Left forelimb (tissue), 1 donor: ENCODE results near the gene IQCM.

Source experiments
- DNase-seq: peaks from one replicate; pipeline ENCODE4 v3.0.0-alpha.2; 2018; ENCODE audit warnings: low spot score

IQCM gene

DNA sequence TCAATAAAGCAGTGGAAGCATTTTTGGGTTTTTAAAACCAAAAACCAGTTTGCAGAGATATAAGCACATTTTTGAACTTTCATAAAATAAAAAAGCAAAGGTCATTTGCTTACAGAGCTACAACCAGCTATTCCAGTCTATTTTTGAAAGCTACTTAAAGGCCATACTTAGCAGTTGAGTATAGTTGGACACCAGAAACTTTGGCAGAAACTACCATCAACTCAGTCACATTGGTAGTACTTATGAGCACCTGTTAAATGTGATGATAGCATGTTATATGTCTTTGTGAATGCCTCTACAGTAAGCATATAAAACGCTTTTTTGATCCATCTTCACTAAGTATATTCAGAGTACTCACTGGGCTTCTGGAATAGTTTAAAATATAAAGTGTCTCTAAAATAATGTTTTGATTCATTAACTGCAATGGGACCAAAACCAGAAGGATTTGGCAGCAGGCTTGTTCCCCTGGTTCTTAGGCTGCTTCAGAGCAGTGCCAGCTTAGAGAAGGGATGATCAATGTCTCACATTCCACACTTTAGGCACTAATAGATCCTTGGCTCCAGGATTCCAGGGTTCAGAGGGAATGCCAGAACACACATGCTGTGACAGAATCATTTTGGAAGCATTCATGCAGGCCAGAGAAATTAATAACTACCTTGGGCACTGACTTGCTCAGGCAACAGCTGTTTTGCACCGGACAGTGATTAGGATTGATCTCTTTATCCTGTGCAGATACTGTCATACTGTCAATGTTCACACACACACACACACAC lies 103.9 kb downstream of the IQCM start:
- no peak for DNase-seq

DNA sequence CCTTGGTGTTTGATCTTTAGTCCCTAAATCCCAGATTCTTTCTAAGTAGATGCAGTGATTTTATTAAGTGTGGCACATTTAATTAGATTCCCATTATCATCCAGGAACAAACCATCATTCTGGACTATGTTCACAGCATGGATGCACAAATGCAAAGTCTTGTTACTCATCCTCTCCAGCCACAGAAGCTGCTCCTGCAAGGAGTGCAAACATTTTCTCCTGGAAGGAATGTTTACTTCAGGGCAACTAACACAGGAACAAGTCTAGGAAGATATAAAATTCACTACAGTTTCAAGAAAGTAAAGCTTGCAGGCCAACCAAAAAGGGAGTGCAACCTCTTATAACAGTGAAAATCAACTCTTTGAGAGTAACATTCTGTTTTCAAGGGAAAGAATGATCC lies 106.0 kb downstream of the IQCM start:
- DNase-seq: no peak

GRCh38 chr4:149708513-149709130 lies 107.0 kb downstream of the IQCM start:
- no peak for DNase-seq

- DNase-seq: no peak
These were observed 107.8 kb downstream of the IQCM start for GRCh38 chr4:149707862-149708261.

DNA sequence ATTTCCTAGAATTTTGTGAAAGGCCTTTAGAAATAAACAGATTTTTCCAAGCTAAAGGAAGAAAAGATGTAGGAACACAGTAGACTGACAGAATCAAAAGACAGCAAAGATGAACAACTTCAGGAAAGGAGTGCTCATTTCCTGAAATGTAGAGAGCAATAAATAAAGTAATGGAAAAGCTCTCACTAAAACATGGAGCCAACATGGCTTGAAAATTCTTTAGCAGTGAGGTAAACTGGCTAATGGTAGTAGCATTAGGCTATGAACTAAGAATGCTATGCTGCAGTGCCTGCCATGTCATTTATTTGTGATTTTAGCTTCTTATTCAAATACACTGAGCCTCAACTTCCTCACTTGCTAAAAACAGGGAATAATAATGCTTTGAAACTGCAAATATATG lies 108.7 kb downstream of the IQCM start:
- DNase-seq: no peak

GRCh38 chr4:149702414-149703293 lies 113.0 kb downstream of the IQCM start:
- no peak for DNase-seq

GRCh38 chr4:149701435-149702156 lies 114.0 kb downstream of the IQCM start:
- no peak for DNase-seq

DNA sequence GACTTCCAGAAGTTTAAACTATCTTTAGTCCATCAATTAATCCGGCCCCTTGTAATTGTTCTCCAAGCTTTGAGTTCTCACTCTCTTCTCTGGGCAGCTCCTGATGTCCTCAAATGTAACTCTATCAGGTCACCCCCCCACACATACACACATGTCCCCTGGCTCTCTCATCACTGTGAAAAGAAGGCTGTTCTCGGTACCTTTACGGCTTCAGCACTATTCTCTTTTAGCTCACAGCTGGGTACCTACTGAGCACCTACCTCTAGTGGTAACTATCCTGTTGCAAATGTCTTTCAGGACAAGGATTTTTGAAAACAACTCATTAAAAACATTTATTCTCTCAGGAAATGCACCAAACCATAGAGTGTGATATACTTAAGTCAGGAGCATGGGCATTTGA lies 115.4 kb downstream of the IQCM start:
- no peak for DNase-seq

DNA sequence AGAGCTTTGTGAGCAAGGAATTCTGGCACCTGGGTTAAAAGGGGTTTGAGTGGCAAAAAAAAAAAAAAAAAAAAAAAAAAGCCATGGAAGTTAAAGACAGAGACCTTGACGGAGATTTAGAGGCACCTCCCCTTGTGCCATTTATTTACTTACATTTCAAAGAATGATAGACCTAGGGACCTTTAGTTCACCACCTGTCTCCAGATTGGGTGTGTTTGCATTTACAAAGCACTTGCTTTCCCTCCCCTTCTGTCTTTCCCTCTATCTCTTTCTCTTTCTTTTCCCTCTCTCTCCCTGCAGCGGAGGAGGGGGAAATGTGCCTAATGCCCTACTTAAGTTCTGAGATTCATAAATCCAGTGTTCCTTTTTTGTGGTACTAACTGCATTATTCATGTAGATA lies 116.0 kb downstream of the IQCM start:
- no peak for DNase-seq

- DNase-seq: no peak
These were observed 124.9 kb downstream of the IQCM start for GRCh38 chr4:149690726-149691125.

- DNase-seq: no peak
These were observed 131.1 kb downstream of the IQCM start for GRCh38 chr4:149684516-149684915.

DNA sequence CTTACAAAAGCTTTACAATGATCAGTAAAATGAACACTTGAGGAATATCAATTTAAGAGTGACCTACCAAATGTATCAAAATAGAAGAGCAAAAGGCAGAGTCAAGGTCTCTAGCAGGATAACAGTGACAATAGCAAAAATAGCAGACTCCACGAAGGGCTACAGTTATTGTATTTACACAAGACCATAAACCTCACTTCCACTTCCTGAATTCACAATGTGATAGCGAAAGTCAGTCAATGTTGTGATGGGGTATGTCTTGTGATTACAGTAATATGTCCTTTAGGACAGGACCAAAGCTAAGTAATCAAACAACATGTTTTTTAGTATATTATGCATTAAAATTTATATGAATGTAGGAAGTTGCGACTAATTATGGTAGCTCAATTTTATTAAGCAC lies 139.6 kb downstream of the IQCM start:
- DNase-seq: no peak

- DNase-seq: no peak
These were observed 169.9 kb downstream of the IQCM start for GRCh38 chr4:149645790-149646189.

DNA sequence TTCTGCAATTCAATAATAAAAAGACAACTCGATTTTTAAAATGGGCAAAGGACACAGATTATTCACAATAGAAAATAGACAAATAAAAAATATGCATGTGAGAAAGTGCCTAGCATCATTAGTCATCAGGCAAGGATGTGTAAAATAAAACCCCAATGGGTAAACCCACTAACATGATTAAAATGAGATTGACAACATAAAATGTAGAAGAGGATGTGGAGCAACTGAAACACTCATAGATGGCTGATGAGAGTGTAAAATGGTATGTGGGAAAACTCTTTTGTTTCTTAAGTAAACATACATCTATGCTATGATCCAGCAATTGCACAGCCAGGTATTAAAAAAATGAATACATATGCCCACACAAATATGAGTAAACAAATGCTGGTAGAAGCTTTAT lies 177.6 kb downstream of the IQCM start:
- no peak for DNase-seq

- no peak for DNase-seq
These were observed 181.3 kb downstream of the IQCM start for GRCh38 chr4:149634368-149634767.

DNA sequence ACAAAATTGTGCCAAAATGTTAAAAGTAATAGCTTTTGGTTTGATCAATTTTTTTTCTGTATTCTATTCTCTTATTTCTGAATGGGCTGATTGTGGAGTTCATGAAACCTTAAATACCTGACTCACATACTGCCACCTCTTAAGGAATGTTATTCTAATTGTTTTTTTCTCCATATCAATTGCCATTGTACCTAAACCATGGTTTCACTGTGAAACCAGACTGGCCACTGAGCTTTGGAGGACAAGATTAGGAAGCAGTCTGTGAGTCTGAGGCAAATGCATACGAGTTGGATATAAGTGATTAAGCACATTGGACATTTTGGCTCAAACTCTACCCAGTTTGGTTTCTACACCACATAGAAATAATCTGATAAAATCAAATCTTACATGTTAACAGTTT lies 184.0 kb downstream of the IQCM start:
- no peak for DNase-seq

- no peak for DNase-seq
These were observed 185.6 kb downstream of the IQCM start for GRCh38 chr4:149630064-149630463.

- DNase-seq: no peak
These were observed 209.9 kb downstream of the IQCM start for GRCh38 chr4:149605601-149606378.

GRCh38 chr4:149604827-149605226 lies 210.8 kb downstream of the IQCM start:
- no peak for DNase-seq

- DNase-seq: no peak
These were observed 220.1 kb downstream of the IQCM start for GRCh38 chr4:149595500-149595899.

- DNase-seq: no peak
These were observed 225.8 kb downstream of the IQCM start for GRCh38 chr4:149589826-149590225.
